COR-L47 (cell line): ENCODE data around the gene PACRG.

ENCODE experiments used
- DNase-seq: peaks from one replicate; lab custom pipeline; 2025; lab: John Stamatoyannopoulos, UW

The PACRG gene

DNA sequence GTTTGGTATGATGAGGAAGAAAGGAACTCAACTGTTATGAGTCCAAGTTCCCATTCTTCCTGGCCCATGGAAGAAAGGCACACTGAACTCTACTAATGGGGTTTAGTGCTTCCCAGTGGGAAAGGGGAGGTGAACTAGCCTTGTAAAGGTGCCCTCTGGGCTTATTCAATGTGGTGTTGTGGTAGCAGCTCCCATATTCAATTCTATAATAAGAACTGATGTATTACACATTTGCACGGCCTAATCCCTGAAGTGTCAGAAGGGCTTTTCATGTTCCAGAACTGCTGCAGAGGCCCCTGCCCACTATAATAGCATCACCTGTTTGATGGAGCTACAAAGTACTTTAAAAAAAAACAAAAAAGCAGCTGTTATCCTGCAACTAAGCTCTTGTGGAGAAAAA, 17.4 kb upstream of the PACRG start:
- DNase-seq: no peak

GRCh38 chr6:162710936-162711335, 16.8 kb upstream of the PACRG start:
- no peak for DNase-seq

DNA sequence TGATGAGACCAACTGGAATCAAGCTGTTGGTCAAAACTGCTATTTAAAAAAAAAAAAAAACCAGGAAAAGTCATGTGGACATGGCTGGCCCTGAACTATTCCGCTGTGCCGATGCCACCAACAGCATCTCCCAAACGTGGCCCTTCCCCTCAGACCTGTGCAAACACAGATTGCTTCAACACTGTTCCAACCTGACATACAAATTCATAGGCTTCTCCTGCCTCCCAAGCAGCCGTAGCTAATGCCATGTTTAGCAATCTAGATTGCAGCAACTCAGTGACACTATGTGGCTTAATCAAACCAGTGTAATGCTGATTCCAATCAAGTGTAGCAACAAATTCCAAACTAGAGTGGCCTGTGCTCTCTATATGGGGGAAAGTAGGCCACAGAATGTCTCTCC, 16.4 kb upstream of the PACRG start:
- DNase-seq: no peak

DNA sequence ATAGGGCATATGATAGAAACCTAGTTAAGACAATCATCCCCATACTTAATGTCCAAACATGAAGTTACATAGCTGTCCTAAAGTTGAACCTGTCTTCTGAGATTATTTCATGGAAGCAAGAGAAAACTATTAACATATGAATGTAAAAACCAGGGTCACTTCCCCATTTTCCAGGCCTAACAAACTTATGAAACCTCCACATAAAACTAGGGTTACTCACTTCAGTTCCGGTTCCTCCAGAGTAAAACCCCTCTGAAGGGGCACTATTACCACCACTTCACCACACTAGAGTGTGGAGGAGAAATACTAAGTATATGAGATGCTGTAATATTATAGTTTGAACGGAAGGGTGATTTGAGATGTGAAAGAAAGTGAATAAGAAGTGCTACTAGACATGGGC, 15.1 kb upstream of the PACRG start:
- no peak for DNase-seq

DNA sequence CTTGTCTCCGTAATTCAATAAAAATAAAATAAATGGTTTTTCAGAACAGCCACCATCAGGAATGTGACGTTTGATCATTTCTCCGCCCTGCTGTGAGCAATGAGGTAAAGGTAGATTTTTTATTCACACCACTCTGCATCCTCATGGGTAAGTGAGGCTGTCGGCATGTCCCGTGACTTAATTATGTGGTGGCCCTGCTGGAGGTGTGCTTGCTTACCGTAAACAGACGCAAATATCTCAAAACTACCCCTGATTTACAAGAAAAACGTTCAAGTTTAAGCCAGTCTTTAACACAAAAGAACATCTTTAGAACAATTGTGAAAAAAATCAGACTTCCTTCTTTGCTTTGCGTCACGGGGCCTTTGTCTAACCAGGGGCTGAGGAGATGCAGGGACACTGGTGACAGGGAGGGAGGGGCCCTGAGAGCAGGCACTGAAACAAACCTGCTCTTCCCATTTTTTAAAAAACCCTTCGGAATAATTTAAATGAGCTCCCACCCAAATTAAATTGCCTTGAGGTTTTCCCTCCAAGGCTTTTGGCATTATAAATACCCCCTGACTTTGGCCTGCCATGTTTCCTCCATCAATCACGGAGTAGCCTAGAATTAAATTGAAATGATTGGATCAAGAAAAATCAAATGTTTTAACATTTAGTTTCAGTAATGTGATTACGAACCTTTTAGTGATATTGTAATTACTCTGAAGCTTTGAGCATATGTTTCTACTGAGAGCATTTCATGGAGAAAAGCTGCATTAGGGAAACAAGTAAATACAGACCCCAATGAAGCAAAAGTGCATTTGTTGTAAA, 13.6 kb upstream of the PACRG start:
- no peak for DNase-seq

DNA sequence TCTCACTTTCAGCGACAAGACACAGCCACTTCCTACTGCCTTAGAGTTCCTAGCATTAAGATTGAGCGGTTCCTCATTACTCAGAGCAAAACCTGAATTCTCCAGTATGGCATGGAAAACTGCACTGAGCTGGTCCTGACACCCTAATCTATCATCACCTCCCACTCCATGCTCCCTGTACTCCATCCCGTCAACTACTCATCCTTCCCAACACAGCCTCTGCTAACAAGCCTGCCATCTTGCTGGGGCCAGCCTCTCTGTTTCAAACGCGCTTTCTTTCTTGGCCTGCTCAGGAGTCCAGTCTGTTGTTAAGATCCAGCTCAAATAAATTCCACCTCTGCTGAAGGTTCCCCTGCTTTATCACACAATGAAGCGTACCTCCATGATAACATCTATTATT, 12.2 kb upstream of the PACRG start:
- DNase-seq: no peak

- no peak for DNase-seq
Observed at GRCh38 chr6:162719528-162719927, 8.2 kb upstream of the PACRG start.

GRCh38 chr6:162721404-162721687, 6.4 kb upstream of the PACRG start:
- DNase-seq: no peak

GRCh38 chr6:162722226-162722625, 5.5 kb upstream of the PACRG start:
- no peak for DNase-seq

GRCh38 chr6:162722633-162723032, 5.1 kb upstream of the PACRG start:
- no peak for DNase-seq

DNA sequence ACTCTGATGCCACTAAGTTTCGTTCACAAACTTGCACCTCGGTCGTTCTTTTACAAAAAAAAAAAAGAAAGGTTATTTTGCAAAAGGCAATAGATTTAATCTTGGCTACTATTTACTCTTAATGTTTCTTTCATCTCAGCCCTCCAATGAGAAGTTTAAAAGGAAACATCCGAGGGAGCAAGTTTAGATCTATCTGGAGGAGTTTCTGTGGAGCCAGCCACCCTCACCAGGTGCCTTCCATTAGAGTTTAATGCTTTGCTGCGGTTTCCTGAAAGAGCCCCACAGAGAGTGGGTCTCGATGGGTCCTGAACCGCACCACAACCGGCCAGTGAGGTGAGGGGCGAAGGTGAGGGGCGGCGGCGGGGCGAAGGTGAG, 840 bp upstream of the PACRG start:
- no peak for DNase-seq

DNA sequence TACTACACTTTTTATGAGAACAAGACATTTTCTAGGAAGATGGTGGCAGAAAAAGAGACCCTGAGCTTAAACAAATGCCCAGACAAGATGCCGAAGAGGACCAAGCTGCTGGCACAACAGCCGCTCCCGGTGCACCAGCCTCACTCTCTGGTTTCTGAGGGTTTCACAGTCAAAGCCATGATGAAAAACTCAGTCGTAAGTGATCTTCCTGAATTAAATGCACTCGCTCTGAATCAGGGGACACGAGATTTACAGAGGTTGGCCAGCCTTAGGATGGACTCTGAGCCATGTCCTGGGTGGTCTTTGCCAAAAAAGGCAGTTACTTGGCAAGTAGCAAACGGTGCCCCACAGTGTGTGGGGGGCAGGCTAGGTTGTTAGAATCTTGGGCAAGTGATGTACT, 423 bp downstream of the PACRG start:
- DNase-seq: no peak

GRCh38 chr6:162728706-162729105, 932 bp downstream of the PACRG start:
- no peak for DNase-seq

DNA sequence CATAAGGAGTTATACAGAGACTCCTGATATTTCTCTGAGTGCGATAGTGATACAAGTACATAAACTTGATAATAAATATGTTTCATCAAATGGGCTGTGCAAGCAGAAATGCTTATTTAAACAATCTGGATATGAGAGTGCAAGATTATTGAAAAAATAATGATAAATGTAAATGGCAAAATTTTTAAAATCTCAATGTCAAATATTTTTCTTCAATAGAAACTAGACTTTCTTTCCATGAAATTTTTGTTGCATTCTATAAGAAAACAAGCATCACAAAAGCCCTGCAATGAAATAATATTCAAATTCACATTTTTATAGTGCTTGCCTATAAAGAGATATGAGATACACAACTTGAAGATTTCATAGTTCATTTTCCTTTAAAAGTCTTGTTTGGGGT, 2.7 kb downstream of the PACRG start:
- DNase-seq: no peak

DNA sequence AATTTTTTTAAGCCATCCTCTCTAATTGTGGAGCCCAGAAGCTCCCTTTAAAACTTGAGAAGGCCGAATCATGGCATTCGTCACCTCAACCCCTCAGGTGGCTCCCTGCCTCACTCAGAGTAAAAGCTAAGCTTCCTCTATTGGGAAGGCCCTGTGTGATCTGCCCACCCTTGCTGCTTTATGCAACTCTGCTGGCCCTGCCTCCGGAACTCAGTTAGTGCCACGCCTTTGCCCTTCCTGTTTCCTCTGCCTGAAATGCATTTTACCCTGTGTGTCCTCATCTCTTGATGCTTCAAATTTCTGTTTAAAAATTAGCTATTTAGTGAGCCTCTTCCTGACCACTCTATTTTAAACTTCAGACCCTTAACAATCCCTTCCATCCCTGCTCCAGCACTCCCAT, 5.7 kb downstream of the PACRG start:
- DNase-seq: no peak

- no peak for DNase-seq
Observed at GRCh38 chr6:162736961-162737360, 9.2 kb downstream of the PACRG start.

DNA sequence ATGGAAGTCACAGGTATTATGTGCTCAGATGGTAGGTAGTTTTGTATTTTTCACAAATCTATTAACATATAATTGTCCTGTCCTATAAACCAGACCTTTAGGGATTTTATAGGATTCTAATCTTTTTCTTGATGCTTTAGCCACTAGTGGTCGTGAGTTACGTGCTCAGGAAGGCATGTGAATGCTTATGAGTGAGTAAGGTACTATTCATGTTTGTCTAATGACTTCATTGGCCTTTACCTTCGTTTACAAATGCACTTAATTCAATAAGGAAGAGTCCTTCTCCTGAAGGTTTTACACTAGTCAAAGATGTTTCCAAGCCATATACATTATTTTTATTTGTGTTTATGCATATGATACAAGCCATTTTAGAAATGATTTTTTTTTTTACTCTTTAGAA, 23.0 kb downstream of the PACRG start:
- no peak for DNase-seq

DNA sequence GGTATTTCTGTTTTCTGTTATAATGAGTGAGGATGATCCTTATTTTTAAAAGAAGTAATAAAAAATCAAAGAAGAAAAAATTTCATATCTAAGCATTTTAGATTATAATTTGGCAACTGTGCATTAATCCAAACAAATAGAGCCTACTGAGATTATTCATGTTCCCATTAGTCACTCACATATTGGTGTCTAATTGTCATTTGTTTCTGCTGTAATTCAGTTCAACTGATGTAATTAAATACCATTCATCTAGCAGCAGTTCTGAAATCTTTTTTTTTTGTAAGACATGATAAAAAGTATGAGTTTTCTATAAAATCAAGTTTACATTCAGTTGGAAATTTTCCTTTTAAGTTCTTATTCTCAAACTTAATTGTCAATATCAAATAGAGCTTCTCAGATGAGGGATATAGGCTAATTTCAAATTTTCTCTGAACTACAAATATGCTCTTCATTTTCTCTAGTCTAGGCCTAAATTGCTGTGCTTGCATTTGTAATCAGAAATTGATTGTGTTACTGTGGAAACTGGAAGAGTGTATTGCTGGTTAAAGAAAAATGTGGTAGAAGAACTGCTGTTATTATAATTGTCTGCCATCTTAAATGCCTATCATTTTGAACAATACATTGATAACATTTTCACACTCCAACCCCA, 23.6 kb downstream of the PACRG start:
- no peak for DNase-seq

GRCh38 chr6:162753775-162754174, 26.0 kb downstream of the PACRG start:
- DNase-seq: no peak

DNA sequence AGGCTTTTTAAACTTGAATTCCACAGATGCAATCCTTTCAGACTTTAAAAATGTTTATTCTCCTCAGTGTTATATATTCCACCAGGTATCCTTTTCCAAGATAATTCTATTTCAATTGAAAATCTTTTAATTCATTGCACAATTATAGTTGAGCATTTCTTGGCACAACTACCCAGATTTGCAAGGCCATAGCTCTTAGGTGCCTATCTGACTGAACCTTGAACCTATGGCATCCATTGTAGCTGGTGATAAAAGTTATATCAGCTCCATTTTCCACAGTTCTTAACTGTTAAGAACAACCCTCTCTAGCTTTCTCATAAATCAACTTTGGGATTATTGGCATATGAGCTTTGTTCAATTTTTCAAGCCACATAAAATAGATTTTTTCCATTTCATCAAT, 42.4 kb downstream of the PACRG start:
- DNase-seq: no peak

- no peak for DNase-seq
Observed at GRCh38 chr6:162770955-162771354, 43.2 kb downstream of the PACRG start.

GRCh38 chr6:162772466-162772865, 44.7 kb downstream of the PACRG start:
- no peak for DNase-seq

DNA sequence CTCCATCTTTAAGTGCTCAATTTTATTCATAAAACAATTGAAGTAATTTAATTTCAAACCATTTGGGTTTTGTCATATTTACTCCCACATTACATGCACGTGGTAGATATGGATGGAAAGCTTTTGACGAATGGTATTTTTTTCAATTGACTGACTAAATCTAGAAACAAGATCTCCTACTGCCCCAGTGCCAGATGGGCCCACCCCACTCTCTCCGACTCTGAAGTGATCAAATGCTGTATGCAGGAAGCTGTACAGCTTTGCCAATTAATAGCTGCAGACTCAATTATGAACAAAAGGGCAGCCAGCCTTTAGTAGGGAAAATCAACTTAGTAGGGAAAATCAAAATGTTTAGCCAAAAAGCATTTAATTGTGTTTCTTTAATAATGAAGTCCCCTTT, 46.2 kb downstream of the PACRG start:
- no peak for DNase-seq

DNA sequence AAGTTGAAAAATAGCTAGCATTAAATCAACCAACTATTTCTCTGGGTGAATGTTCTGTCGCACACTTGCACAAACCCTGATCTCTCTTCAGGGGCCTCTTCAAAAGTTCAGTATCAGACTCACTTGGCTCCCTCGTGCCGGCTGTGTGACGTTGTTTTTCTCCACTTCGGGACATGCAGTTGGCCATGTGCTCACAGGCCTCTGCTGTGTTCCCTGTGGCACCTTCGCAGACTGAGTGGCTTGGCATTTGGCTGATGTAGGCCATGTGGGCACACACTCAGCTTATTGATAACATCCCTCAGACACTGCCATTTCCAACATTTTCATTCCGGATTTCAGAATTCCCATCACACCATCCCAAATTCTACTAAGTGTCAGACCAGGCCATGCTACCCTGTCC, 49.3 kb downstream of the PACRG start:
- no peak for DNase-seq
